GM12878 (cell line): ENCODE measurements around the gene HNRNPU. TPM values are rescaled to one million over a fixed set of nuclear protein-coding genes. Genes with fewer than 3 reads are reported as not detected.

Experiments
- BMI1 ChIP-seq: fragments of 450-650 bp; IDR thresholded peaks from 2 replicates; pipeline ENCODE4 v1.6.1; 2016; ENCODE audit warnings: mild to moderate bottlenecking, moderate library complexity, borderline replicate concordance
- CBFB ChIP-seq: IDR thresholded peaks from 2 replicates; pipeline ENCODE4 v1.6.1; 2016; ENCODE audit warnings: antibody characterized with exemption, low read depth
- CBX5 ChIP-seq: sonication (generic); IDR thresholded peaks from 2 replicates; pipeline ENCODE4 v1.6.1; 2016; ENCODE audit warnings: low read depth, moderate library complexity, mild to moderate bottlenecking, inconsistent platforms
- CREB1 ChIP-seq: IDR thresholded peaks from 2 replicates; pipeline ENCODE4 v1.6.1; 2012; ENCODE audit warnings: low read depth, mild to moderate bottlenecking, inconsistent platforms
- FOS ChIP-seq: IDR thresholded peaks from 3 replicates; pipeline ENCODE4 v1.6.1; 2011; ENCODE audit warnings: borderline replicate concordance; ENCODE audit not compliant: insufficient read length; ENCODE audit errors: extremely low read depth
- FOXK2 ChIP-seq: fragments of 450-650 bp; IDR thresholded peaks from 2 replicates; pipeline ENCODE4 v1.6.1; 2017; ENCODE audit warnings: mild to moderate bottlenecking, moderate library complexity
- PAX5 ChIP-seq: IDR thresholded peaks from 2 replicates; pipeline ENCODE4 v1.6.1; 2011; ENCODE audit warnings: low read depth, low read length, borderline replicate concordance
- PKNOX1 ChIP-seq: fragments of 450-650 bp; IDR thresholded peaks from 2 replicates; pipeline ENCODE4 v1.6.1; 2016; ENCODE audit warnings: mild to moderate bottlenecking
- SMAD1 ChIP-seq: fragments of 450-650 bp; IDR thresholded peaks from 2 replicates; pipeline ENCODE4 v1.6.1; 2018; ENCODE audit warnings: mild to moderate bottlenecking, low read depth; ENCODE audit not compliant: partially characterized antibody
- SMAD5 ChIP-seq: IDR thresholded peaks from 2 replicates; pipeline ENCODE4 v1.6.1; 2016; ENCODE audit warnings: antibody characterized with exemption, low read depth
- WRNIP1 ChIP-seq: IDR thresholded peaks from 2 replicates; pipeline ENCODE4 v1.6.1; 2011; ENCODE audit warnings: low read depth, low read length, improper control_type of control experiment, borderline replicate concordance
- polyA plus RNA-seq, 11 experiments: library from polyadenylated mRNA; depleted of rRNA in 4 of 11; unstranded in 6 of 11; stranded (reverse) in 5 of 11; fragments of >200 nt; fragmentation: Nextera tagmentation in 4 of 11; fragmentation: Illumina TruSeq in 1 of 11; extraction: Ambion mirVana in 4 of 11; extraction: Trizol in 1 of 11; gene quantifications; 1 replicate in 1 of 11; 2 replicates in 10 of 11; pipeline versions ENCODE4 v1.2.1 to v1.2.3, GENCODE V29; 2011 to 2016; ENCODE audit warnings: inconsistent platforms in 2 of 11, missing spikeins in 2 of 11, low read depth in 1 of 11
- total RNA-seq, 4 experiments: library from RNA; depleted of rRNA in 3 of 4; stranded (reverse); fragments of >200 nt in 3 of 4; fragmentation: Illumina TruSeq in 1 of 4; extraction: Trizol in 1 of 4; gene quantifications; 2 replicates each; pipeline versions ENCODE4 v1.2.1 to v1.2.3, GENCODE V29; 2013 to 2021
- TF ChIP-seq, protein P1 (sequence below): IDR thresholded peaks from 2 replicates; pipeline ENCODE4 v1.6.1; 2011; ENCODE audit warnings: low read depth, low read length, improper control_type of control experiment, borderline replicate concordance
- TF ChIP-seq, protein P2 (sequence below): fragments of 450-650 bp; IDR thresholded peaks from 2 replicates; pipeline ENCODE4 v1.6.1; 2017; ENCODE audit warnings: low read depth, mild to moderate bottlenecking, moderate library complexity
- TF ChIP-seq, protein P3 (sequence below): fragments of 450-650 bp; IDR thresholded peaks from 2 replicates; pipeline ENCODE4 v1.6.1; 2017; ENCODE audit warnings: antibody characterized with exemption, mild to moderate bottlenecking, moderate library complexity
- TF ChIP-seq, protein P4 (sequence below): fragments of 450-650 bp; IDR thresholded peaks from 2 replicates; pipeline ENCODE4 v1.6.1; 2018; ENCODE audit warnings: mild to moderate bottlenecking, low read depth, moderate library complexity; ENCODE audit not compliant: partially characterized antibody
- TF ChIP-seq, protein P5 (sequence below): IDR thresholded peaks from 2 replicates; pipeline ENCODE4 v1.6.1; 2012; ENCODE audit warnings: low read depth, low read length, improper control_type of control experiment

The HNRNPU gene
- total and polyA plus RNA-seq, 10 of the 15 experiments (the other 5 are each of a cell fraction or from before 2014, with no cell fraction given), result 163 to 569 (median 420) TPM

DNA sequence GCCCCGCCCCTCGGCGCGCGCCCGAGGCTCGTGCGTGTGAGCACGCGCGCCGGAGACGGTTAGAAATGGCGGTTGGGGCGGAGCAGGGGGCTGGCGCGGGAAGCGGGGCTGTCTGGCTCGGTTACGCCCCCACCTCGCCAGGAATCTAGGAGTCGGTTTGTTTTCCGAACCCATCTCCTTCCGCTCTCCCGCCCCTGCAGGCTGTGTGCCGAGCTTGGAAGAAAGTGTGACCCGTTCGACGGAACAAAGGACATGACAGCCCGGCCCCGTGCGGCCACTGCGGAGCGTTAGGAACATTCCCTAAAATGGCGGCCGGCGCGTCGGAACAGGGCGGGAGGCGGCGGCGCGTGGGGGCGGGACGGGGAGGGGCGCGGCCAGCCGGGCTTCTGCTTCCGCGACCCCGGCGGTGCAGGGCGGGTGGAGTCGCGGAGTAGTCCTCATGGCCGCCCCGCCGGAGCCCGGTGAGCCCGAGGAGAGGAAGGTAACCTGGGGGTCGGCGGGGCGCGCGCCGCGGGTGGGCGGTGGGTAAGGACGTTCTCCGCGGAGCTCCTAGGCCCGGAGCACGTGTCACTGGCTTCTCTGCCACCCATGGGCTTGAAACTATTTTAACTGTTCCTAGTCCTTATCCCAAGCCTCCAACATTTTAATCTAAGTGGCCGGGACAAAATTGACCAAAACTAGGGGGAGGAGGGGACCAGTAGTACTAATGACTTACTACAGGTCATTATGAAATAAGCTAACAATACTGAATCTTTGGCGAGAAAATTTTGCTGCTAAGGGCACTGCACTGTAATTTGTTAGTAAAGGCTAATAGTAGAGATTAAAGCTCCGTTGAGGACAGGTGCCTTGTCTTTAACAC, 28.8 kb downstream of the HNRNPU start, which contains the start of gene COX20 (continued):
- TF ChIP-seq PAX5, result 0 out of 2 replicates have a peak, but pooled peaks have one; percentile 16
- TF ChIP-seq, protein P1, sequence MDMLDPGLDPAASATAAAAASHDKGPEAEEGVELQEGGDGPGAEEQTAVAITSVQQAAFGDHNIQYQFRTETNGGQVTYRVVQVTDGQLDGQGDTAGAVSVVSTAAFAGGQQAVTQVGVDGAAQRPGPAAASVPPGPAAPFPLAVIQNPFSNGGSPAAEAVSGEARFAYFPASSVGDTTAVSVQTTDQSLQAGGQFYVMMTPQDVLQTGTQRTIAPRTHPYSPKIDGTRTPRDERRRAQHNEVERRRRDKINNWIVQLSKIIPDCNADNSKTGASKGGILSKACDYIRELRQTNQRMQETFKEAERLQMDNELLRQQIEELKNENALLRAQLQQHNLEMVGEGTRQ, result no peak
- TF ChIP-seq BMI1, result no peak
- TF ChIP-seq FOS, result no peak
- TF ChIP-seq PKNOX1, result no peak
- no peak for TF ChIP-seq FOXK2
- TF ChIP-seq CBX5, result no peak
- TF ChIP-seq WRNIP1, result no peak
- TF ChIP-seq CREB1, result peak; percentile 67; the same call in 1 of the 2 replicates
- TF ChIP-seq, protein P2, sequence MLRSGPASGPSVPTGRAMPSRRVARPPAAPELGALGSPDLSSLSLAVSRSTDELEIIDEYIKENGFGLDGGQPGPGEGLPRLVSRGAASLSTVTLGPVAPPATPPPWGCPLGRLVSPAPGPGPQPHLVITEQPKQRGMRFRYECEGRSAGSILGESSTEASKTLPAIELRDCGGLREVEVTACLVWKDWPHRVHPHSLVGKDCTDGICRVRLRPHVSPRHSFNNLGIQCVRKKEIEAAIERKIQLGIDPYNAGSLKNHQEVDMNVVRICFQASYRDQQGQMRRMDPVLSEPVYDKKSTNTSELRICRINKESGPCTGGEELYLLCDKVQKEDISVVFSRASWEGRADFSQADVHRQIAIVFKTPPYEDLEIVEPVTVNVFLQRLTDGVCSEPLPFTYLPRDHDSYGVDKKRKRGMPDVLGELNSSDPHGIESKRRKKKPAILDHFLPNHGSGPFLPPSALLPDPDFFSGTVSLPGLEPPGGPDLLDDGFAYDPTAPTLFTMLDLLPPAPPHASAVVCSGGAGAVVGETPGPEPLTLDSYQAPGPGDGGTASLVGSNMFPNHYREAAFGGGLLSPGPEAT, result peak; percentile 64
- TF ChIP-seq, protein P3, sequence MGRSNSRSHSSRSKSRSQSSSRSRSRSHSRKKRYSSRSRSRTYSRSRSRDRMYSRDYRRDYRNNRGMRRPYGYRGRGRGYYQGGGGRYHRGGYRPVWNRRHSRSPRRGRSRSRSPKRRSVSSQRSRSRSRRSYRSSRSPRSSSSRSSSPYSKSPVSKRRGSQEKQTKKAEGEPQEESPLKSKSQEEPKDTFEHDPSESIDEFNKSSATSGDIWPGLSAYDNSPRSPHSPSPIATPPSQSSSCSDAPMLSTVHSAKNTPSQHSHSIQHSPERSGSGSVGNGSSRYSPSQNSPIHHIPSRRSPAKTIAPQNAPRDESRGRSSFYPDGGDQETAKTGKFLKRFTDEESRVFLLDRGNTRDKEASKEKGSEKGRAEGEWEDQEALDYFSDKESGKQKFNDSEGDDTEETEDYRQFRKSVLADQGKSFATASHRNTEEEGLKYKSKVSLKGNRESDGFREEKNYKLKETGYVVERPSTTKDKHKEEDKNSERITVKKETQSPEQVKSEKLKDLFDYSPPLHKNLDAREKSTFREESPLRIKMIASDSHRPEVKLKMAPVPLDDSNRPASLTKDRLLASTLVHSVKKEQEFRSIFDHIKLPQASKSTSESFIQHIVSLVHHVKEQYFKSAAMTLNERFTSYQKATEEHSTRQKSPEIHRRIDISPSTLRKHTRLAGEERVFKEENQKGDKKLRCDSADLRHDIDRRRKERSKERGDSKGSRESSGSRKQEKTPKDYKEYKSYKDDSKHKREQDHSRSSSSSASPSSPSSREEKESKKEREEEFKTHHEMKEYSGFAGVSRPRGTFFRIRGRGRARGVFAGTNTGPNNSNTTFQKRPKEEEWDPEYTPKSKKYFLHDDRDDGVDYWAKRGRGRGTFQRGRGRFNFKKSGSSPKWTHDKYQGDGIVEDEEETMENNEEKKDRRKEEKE, result no peak
- TF ChIP-seq, protein P4, sequence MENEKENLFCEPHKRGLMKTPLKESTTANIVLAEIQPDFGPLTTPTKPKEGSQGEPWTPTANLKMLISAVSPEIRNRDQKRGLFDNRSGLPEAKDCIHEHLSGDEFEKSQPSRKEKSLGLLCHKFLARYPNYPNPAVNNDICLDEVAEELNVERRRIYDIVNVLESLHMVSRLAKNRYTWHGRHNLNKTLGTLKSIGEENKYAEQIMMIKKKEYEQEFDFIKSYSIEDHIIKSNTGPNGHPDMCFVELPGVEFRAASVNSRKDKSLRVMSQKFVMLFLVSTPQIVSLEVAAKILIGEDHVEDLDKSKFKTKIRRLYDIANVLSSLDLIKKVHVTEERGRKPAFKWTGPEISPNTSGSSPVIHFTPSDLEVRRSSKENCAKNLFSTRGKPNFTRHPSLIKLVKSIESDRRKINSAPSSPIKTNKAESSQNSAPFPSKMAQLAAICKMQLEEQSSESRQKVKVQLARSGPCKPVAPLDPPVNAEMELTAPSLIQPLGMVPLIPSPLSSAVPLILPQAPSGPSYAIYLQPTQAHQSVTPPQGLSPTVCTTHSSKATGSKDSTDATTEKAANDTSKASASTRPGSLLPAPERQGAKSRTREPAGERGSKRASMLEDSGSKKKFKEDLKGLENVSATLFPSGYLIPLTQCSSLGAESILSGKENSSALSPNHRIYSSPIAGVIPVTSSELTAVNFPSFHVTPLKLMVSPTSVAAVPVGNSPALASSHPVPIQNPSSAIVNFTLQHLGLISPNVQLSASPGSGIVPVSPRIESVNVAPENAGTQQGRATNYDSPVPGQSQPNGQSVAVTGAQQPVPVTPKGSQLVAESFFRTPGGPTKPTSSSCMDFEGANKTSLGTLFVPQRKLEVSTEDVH, result peak; percentile 30
- TF ChIP-seq SMAD1, result peak; percentile 67
- TF ChIP-seq, protein P5, sequence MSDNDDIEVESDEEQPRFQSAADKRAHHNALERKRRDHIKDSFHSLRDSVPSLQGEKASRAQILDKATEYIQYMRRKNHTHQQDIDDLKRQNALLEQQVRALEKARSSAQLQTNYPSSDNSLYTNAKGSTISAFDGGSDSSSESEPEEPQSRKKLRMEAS, result peak; percentile 29; the same call in 1 of the 2 replicates
- no peak for TF ChIP-seq CBFB
- TF ChIP-seq SMAD5, result no peak; the same call in none of the 2 replicates
